ENCODE data around the gene NTPCR.

The NTPCR gene

GRCh38 chr1:232964601-232965000 is 14.2 kb downstream of the NTPCR start:
- no peak for DNase-seq

DNA sequence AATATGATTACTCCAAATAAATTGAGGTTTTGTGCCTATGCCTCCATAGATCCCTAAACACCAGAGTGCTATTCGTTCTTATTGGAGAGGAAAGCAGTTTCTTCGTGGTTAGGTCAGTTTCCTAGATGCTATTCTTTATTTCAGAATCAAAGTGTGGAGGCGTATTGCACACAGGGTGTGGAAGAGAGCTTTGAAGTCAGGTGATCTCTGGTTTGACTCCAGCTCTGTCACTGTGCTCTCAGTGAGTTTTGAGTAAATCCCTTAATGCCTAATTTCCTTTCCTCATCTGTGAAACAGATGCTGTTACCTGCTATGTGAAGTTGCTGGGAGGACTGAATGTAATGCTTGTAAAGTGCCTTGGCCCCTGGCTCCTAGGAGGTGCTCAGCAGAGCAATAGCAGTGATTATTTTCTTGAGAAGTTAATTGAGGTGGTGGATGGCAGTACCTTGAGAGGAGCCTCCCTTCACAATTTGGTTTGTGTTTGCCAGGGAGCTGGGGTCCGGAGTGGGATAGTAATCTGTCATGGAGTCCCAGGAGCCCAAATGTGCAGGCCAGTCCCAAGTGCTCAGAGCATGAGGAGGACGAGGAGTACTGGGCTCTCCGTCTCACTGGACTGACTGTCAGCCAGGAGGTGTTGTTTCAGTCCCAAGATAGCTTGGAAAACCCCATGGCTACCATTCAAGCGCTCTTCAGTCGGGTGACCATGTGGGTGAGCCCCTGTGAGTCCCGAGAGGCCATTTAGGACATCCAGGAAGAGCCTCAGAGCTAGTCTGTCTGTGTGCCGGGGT is 14.9 kb downstream of the NTPCR start:
- DNase-seq, result no peak

DNA sequence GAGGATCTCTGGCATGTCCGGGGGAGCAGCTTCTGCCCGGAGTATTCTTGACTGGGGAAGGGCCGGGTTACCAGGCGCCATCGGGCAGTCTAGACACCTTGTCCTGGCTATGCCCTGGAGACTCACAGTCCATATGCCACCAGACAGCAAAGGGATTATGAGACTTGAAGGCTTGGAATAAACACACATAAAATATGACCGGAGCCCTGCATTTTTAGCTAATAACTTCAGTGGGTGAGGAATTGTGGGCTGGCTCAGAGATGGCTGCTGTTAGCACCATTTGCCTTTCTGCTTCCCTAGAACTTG is 15.5 kb downstream of the NTPCR start:
- DNase-seq, result no peak

- no peak for DNase-seq
Measured at GRCh38 chr1:232966663-232967062, 16.3 kb downstream of the NTPCR start.

- no peak for DNase-seq
Measured at GRCh38 chr1:232968391-232968790, 18.0 kb downstream of the NTPCR start.

DNA sequence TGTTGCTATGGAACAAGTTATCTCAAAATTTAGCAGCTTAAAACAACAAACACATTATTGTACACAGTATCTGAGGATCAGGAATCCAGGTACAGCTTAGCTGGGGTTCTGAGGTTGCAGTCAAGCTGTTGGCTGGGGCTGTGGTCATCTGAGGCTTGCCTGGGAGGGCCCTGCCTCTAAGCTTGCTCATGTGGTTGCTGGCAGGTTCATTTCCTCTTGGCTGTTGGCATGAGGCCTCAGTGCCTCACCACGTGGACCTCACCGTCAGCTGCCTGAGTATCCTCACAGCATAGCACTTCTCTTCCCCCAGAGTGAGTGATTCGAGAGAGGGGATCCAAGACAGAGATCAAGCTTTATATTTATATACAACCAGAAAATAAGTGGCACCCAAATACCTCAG is 18.6 kb downstream of the NTPCR start:
- DNase-seq, result peak in 1 of 5 experiments; percentile 51

DNA sequence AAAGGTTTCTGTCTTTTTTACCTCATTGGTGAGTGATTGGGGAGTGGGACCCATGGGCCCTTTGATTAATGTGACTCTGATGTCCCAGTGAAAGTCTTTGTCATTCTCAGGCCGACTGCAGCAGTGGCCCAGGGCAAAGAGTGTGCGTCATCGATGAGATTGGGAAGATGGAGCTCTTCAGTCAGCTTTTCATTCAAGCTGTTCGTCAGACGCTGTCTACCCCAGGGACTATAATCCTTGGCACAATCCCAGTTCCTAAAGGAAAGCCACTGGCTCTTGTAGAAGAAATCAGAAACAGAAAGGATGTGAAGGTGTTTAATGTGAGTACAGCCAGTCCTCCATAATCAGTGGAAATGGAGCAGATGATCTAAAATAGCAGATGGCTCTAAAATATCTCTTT is 19.4 kb downstream of the NTPCR start:
- no peak for DNase-seq

- DNase-seq, result no peak
Measured at GRCh38 chr1:232970508-232970907, 20.1 kb downstream of the NTPCR start.

GRCh38 chr1:232973652-232974611 is 23.5 kb downstream of the NTPCR start:
- no peak for DNase-seq

DNA sequence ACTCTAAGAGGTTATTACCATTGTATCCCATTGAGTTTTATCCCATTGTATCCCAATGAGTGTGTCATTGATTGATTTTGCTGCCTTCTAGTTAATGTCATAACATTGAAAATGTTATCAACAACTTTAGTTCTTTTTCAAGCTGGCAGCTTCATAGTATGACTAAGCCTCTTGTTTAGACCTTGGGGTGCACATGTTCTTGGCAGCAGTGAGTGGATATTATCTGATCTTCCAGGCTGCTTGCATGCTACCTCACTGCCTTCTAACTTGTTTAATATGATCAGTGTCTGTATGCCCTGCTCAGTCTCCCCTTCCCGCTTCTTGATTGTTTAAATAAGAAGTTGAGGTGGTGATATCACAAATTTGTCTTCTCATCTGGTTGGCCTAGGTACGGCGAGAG is 24.6 kb downstream of the NTPCR start:
- peak in 1 of 5 experiments; percentile 35 for DNase-seq

- peak in 1 of 5 experiments; percentile 31 for DNase-seq
Measured at GRCh38 chr1:232978091-232978634, 27.8 kb downstream of the NTPCR start.

DNA sequence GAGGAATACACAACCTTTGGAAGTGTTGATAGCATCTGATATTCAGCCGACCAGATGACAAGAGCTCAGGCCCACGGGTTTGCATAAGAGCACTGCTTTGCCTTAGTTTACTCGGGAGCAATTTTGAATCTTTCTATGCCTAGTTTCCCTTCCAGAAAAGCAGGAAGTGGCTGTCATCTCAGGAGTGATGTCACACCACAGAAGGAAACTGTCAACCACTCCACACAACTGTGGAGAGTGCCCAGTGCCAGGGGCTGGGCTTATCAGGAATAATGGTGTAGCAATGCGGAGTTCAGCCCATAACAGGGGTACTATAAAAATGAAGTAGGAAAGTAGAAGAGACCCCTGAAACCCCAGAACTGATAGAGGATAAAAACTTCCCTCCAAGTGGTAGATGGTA is 28.4 kb downstream of the NTPCR start:
- peak in 1 of 5 experiments; percentile 13 for DNase-seq

GRCh38 chr1:232979558-232979957 is 29.1 kb downstream of the NTPCR start:
- no peak for DNase-seq

DNA sequence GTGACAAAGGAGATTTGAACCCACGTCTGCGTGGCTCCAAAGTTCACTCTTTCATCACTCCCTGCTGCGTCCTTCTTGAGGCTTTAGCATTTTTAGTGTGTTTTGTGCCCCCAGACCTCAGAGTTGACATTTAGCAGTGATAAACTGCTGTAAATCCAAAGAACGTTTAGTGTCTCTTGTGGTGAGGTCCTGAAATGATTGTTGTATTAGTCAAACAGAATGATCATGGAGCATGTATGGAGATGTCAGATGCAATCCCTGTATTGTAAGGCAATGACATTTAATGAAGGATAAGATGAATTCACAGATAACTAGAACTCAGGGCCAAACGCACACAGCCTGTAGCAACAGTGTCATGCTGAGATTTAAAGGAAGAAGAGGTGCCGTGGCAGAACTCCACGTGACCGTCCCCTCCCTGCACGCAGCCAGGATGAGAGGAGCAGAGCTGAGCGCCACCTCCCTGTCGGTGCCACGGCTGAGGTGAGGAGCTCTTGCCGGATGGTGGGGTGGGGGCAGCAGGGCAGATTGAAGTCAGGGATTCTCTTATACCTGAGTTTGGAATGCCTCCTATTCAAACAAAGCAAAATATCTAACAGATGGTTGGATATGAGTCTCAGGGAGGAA is 30.1 kb downstream of the NTPCR start:
- no peak for DNase-seq

DNA sequence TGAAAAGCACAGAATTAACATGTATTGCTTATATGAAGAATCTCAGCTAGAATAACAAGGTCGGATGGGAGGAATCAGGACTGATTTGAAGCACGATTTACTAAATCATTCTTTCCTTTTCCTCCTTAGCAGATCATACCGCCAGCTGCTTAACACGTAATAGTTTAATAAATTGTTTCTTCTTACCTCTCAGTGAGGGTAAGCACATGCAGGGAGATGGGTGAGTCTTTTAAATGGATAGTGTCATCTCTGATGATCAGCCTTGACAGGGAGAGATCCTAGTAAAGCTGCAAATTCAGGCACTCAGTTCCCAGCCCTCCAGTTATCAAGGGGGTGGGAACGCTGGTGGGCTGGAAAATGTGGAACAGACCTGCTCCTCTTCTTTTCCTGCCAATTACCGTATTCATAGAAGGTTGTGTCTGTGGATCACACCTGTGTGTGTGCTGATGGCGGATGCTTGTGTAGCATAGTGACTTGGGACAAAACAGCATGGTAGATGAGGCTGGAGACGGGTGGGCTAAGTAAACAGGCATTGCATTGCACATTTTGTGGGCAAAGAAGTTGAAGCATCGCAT is 30.7 kb downstream of the NTPCR start:
- DNase-seq, result no peak

- DNase-seq, result no peak
Measured at GRCh38 chr1:232982238-232982944, 32.0 kb downstream of the NTPCR start.

DNA sequence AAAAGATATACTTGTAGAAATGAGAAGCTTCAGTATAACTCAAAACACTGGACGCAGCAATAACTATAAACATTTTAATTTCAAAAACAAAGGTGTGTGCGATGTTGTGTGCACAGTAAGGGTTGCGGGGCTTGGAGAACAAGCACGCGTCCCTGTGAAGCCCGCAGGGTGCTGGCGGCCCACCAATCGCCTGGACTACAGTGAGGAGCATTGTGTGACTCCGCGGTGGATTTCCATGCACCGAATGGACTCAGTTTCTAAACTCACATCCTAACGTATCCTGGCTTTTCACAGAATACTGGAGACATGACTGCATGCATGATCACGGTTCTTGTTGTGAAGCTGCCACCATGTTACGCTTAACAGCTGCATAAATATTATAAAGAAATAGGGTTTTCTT is 33.0 kb downstream of the NTPCR start:
- no peak for DNase-seq

DNA sequence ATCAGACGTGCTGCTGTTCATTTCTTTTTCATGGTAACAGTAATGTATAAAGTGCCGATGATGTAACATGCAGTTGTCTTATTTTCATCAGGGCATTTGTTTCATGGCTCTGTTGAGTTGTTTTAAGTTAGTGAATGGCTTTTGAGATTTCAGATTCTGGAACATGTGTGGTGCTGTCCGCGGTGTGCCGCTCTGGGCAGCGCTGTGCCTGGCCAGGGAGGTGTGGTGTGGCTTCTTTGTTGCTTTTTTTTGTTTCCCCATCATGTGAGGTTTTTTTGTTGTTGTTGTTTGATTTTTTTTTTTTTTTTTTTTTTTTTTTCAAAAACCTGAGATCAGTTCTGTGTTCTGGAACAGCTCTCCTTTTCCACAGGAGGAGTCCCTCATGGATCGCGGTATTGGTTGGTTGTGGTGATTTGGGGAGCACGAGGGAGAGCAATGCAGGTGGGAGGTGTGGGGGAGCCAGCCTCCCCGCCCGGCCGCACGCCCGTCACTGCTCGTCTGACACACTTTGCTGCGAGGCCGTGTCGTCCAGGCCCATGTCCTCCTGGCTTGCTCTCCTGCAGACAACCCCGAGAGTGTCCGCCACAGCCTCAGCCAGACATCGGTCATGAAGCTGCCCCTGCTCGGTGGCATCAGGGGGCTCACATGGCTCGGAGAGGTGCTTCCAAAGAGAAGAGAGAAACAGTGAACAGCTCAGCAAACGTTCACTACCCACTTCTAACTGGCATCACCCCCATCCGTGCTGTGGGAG is 33.6 kb downstream of the NTPCR start:
- DNase-seq, result no peak

- no peak for DNase-seq
Measured at GRCh38 chr1:232984577-232985425, 34.4 kb downstream of the NTPCR start.

DNA sequence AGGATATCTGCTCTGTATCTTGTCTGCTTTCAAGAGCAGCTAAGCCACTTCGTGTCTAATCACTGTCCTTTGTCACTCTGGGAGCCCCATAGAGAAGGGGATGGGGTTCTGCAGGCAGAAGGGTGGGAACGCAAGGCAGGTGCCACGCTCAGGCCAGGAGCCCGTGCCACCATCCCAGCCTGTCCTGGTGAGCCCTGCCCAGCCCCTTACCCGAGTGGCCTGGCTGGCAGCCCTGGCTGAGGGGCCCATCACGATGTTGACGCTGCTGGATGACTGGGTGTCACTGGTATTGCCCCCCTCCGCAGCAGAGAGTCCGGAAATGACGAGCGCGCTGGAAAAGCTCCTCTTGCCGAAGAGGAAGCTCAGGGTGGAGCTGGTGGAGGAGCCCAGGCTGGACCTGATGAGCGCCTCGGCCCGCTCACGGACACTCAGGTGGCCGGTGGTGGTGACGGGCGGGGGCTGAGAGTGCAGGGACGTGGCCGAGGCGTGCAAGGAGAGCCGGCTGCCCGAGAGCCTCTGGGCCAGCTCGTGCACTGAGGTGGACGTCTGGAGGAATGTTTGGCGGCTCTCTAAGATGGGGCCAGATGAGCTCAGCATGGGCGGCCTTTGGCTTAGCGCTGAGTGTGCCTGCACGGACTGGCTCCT is 35.6 kb downstream of the NTPCR start:
- no peak for DNase-seq
